KOPT-K1 (cell line): ENCODE measurements around the gene PIEZO2.
"Not testable (repeated sequence)": the region's sequence is repeated elsewhere in the genome, so short reads cannot be mapped to it uniquely, and the experiment has no call there.

Experiments
- H3K27ac ChIP-seq: fragments of 200-600 bp; sonication (generic); 2 replicates; pipeline ENCODE4 v1.5.1; 2016; ENCODE audit warnings: antibody characterized with exemption, mild to moderate bottlenecking, low read depth, low read length; ENCODE audit not compliant: poor library complexity, severe bottlenecking
- H3K36me3 ChIP-seq: fragments of 200-600 bp; sonication (generic); 2 replicates; pipeline ENCODE4 v1.5.1; 2017; ENCODE audit warnings: antibody characterized with exemption, mild to moderate bottlenecking, low read length, moderate library complexity; ENCODE audit not compliant: insufficient read depth
- H3K9me3 ChIP-seq: fragments of 200-600 bp; sonication (generic); 2 replicates; pipeline ENCODE4 v1.5.1; 2017; ENCODE audit warnings: antibody characterized with exemption, low read length, mild to moderate bottlenecking; ENCODE audit not compliant: insufficient read depth, poor library complexity, severe bottlenecking

The PIEZO2 gene

GRCh38 chr18:11136241-11136640 is 13.1 kb downstream of the PIEZO2 start:
- Histone ChIP-seq H3K9me3 (no peaks in the 10 kb centered on the region), H3K27ac (no peak overlapping the region), H3K36me3 (no peaks in the 10 kb centered on the region)

DNA sequence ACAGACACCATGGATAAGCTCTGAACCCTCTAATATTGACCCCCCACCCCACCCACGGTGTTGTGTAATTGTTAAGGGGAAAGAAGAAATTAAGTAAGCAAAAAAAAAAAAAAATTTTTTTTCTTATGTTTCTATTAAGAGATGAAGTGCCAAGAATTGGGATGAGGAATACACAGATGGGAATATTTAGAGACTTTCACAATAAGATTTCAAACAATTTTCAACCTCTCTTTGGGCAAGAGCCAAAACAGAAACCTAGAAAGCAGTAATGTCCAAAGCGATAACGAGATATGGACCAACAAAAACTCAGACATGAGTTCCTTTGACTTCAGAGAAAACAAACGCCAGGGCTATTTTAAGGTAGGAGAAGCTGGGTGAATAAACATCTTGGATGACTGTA is 14.4 kb downstream of the PIEZO2 start:
- Histone ChIP-seq H3K9me3 (no peaks in the 10 kb centered on the region), H3K36me3 (no peaks in the 10 kb centered on the region), H3K27ac (no peak overlapping the region)

DNA sequence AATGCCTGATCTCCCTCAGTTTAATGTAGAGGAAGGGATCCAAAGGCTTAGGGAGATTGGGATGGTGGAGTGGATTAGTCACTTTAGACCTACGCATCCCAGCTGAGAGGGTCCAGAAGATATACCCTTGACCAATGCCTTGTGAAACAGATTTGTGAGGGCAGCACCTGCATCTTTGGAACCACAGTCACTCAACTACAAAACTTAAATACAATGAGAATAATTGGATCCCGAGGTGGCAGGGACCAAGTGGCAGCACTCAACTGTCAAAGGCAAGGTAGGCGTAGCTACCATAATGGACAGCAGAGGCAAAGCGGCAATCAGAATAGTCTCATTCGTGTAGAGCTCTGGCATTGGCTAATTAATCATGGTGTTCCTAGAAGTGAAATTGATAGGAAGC is 20.3 kb downstream of the PIEZO2 start:
- H3K36me3 ChIP-seq, H3K9me3 ChIP-seq, H3K27ac ChIP-seq: not testable (repeated sequence)

- H3K9me3 ChIP-seq: no peaks in the 10 kb centered on the region
- no peaks in the 10 kb centered on the region for H3K36me3 ChIP-seq
- no peak overlapping the region for H3K27ac ChIP-seq
Measured at GRCh38 chr18:11125492-11126315, 23.7 kb downstream of the PIEZO2 start.

GRCh38 chr18:11124054-11124453 is 25.3 kb downstream of the PIEZO2 start:
- Histone ChIP-seq H3K9me3 (no peaks in the 10 kb centered on the region), H3K27ac (no peak overlapping the region), H3K36me3 (no peaks in the 10 kb centered on the region)

- no peak overlapping the region for H3K27ac ChIP-seq
- H3K36me3 ChIP-seq: no peaks in the 10 kb centered on the region
- H3K9me3 ChIP-seq: no peaks in the 10 kb centered on the region
Measured at GRCh38 chr18:11121443-11121849, 27.9 kb downstream of the PIEZO2 start.

DNA sequence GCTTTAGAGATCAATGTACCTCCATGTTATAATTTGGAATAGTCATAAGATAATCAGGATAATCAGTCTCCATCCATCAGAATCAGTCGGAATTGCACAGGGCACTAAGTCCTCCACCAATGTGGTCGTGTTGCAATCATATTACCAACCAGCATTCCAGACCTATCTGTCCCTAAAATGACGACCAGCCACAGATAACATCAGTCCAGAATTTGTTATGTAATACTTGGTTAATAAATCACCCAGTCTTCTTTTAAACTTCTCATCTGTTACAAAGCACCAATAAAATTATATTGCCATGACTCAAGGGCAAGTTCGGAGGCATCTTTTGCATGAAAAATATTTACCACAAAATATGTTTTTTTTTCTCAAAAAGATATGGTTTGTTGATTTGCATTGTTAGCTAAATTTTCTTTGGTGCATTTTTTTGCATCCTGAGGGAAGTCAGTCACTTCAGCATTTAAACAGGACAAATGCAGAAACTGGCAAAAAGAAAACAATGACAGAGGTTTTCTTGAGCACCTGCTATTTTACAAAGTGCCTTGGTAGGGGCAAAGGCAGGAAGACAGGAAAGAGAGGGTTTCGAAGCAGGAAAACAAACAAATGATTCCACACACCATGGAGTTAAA is 29.3 kb downstream of the PIEZO2 start:
- Histone ChIP-seq H3K36me3 (no peaks in the 10 kb centered on the region), H3K9me3 (no peaks in the 10 kb centered on the region), H3K27ac (no peak overlapping the region)

DNA sequence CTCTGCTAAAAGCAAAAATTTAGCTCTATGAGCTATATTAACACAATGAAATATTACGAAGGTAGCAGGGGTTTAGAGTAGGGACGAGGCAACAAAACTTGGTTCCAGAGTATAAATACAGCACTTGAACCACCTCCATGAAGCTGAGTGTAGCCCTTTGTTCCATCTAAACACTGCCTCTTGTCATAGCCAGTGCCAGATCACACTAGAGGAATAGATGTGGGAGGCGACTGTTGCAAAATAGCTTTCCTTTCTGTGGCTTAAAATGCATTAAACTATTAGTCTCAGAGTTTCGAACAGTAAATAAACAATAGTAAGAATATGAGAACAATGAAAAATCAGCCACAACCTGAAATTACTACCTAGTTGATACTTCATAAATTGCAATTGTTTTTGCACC is 29.8 kb downstream of the PIEZO2 start:
- Histone ChIP-seq H3K9me3 (no peaks in the 10 kb centered on the region), H3K36me3 (no peaks in the 10 kb centered on the region), H3K27ac (no peak overlapping the region)

DNA sequence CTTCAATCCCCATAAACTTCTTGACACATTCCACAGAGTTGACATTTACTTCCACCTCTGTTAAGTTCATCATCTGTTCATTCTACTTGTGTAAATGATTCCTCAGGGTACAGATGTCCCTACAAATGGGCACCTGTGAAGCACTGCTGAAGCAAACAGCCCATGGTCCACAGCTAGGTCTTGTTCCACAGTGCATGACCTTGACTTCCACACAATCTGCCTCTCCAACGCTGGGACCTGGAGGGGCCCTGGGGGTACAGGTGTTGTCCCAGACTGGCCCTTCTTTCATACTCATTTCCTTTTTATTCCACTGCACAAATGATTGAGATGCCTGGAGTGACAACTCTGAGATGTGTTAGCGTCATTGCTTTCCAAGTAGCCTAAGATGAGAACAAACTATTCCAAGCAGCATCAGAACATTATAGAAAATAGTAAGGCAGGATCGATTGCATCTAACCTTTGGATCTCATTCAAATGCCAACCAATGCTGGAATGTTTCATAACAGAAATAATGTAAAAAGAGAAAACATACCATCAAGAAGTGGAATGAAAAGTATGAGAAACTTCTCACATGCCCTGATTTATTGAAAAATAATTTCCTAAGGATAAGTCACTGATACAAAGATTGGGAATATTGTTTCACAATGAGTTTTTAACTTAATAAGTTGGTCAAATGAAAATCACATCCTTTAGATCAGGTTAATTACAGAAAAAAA is 31.2 kb downstream of the PIEZO2 start:
- Histone ChIP-seq H3K9me3 (no peaks in the 10 kb centered on the region), H3K27ac (no peak overlapping the region), H3K36me3 (no peaks in the 10 kb centered on the region)

DNA sequence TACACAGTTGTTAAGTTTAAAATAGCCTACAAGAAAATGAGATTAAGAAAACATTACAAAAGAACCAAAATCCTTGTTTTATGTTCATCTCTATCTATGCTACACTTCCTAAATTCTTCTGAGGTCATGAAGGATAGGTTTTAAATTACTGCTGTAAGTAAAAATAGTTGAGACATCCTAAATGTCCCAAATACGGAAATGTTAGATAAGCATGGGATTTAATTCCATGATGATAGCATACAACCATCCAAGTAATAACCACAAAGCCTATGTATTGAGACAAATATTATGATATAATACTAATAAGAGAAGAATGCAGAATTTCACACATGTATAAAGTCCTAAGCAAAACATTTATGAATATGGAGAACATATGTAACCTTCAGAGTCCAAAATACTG is 34.1 kb downstream of the PIEZO2 start:
- no peaks in the 10 kb centered on the region for H3K9me3 ChIP-seq
- no peaks in the 10 kb centered on the region for H3K36me3 ChIP-seq
- H3K27ac ChIP-seq: no peak overlapping the region

GRCh38 chr18:11114653-11115052 is 34.7 kb downstream of the PIEZO2 start:
- Histone ChIP-seq H3K9me3 (no peaks in the 10 kb centered on the region), H3K27ac (no peak overlapping the region), H3K36me3 (no peaks in the 10 kb centered on the region)

GRCh38 chr18:11113937-11114336 is 35.4 kb downstream of the PIEZO2 start:
- Histone ChIP-seq H3K36me3 (no peaks in the 10 kb centered on the region), H3K27ac (no peak overlapping the region), H3K9me3 (no peaks in the 10 kb centered on the region)

GRCh38 chr18:11113046-11113548 is 36.3 kb downstream of the PIEZO2 start:
- Histone ChIP-seq H3K36me3 (no peaks in the 10 kb centered on the region), H3K27ac (no peak overlapping the region), H3K9me3 (no peaks in the 10 kb centered on the region)

DNA sequence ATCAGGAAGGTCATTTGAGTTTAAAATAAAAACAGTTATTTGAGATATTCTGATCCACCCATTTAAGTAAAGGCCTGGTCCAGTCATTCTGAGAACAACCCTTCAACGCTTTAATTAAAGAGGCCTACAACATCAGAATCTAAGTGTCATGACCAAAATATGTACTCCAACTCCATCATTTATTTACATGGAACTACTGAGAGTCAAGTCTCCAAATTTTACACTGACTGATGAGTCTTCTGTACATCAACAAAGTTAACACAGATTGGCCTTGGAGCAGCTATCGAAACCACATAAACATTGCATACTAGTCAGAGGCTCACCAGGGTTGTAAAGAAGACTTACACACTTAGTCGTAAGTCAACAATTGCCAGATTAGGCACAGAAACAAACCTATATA is 37.1 kb downstream of the PIEZO2 start:
- Histone ChIP-seq H3K9me3 (no peaks in the 10 kb centered on the region), H3K27ac (no peak overlapping the region), H3K36me3 (no peaks in the 10 kb centered on the region)

- H3K9me3 ChIP-seq: no peaks in the 10 kb centered on the region
- H3K36me3 ChIP-seq: no peaks in the 10 kb centered on the region
- no peak overlapping the region for H3K27ac ChIP-seq
Measured at GRCh38 chr18:11110509-11110908, 38.9 kb downstream of the PIEZO2 start.
